SIG-M5 treated with dmso at 0.1 percent for 504 hours (cell line): ENCODE results near the gene PSMA1.
"Not testable (repeated sequence)": the region's sequence is repeated elsewhere in the genome, so short reads cannot be mapped to it uniquely, and the experiment has no call there.

Experiments used
- DNase-seq: peaks from one replicate; lab custom pipeline; 2025; ENCODE audit not compliant: unreplicated experiment; lab: John Stamatoyannopoulos, UW

PSMA1 gene

DNA sequence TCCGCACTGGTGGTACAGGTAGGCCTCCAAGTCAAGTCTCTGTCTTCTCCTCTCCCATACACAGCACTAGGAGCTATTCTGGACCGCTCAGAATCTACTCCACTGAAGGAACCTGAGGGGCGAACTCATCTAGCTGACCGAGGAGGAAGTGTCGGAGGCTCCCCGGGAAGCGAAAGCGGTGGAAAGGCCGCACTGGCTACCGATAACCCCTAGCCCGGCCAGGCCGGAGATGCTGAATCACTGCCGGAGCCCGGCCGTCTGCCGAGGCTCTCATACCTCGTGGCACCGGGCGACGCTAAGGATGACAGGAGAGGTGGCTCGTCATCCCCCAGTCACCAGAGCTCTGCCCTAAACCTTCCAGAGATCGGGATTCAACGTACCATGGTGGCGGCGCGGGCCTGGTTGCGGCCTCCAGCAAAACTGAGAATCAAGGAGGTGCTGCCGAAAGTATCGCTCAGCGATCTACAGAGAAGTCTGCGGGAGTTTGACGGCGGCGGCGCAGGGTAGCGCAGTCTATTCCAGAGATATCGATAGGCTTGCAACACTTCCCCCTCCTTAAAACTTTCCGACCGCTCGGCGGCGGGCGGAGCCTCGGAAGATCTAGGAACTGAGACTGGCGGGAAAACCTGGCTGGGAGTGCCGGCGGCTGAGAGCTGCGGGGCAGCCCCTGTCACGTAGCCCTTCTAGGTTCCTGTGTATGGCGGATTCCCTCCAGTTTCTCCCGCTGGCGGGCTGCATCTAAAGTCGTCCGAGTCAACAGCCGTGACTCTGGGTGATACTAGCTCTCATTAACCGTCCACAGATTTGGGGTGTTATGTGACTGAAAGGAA is at the start of gene PSMA1:
Gene PSMA1 (minus strand): TSS at position 470 of the 830 bp plus-strand sequence. CDS start 87 bp downstream, at position 383.
- peak; percentile 98 for DNase-seq

- DNase-seq: not testable (repeated sequence)
Measured at GRCh38 chr11:14569516-14569915, 49.3 kb upstream of the PSMA1 start.

GRCh38 chr11:14567064-14567651 is 47.0 kb upstream of the PSMA1 start:
- no peak for DNase-seq

- no peak for DNase-seq
Measured at GRCh38 chr11:14566331-14567063, 46.3 kb upstream of the PSMA1 start.

DNA sequence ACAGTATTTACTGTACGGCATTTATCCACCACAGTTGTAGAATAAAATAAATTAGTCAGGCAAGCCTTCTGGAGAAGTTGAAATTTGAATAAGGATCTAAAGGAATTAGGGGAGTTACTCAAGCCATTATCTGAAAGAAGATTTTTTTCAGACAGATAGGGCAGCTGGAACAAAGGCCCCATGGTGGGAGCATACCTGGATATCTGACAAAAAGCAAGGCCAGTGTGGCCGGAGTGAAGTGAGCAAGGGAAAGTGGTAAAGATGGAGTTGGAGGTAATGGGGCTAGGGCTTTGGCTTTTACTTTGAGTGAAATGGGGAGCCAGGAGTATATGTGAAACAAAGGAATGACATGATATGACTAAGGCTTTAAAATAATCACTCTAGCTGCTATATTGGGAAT is 45.7 kb upstream of the PSMA1 start:
- DNase-seq: no peak

GRCh38 chr11:14555818-14556217 is 35.6 kb upstream of the PSMA1 start:
- DNase-seq: no peak

- DNase-seq: peak; percentile 70
Measured at GRCh38 chr11:14554959-14555358, 34.8 kb upstream of the PSMA1 start.

GRCh38 chr11:14552089-14552488 is 31.9 kb upstream of the PSMA1 start:
- DNase-seq: no peak

GRCh38 chr11:14551380-14551779 is 31.2 kb upstream of the PSMA1 start:
- DNase-seq: no peak

DNA sequence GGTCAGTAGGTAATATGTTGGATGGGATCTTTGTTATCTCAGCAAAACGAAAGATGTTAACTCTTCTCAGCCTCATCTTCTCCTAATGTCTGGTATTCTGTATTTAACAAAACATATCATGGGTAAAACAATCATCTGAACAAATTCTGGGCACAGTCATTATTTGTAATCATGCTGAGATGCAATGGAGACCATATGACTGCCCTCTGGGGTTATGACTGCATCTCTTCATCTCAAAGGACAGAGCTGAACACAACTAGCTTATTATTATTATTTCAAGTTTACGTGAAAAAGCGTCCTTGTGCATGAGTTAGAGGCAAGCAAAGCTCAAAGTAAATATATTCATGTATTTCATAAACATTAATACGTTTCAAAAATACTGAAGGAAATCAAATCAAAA is 29.7 kb upstream of the PSMA1 start:
- no peak for DNase-seq

DNA sequence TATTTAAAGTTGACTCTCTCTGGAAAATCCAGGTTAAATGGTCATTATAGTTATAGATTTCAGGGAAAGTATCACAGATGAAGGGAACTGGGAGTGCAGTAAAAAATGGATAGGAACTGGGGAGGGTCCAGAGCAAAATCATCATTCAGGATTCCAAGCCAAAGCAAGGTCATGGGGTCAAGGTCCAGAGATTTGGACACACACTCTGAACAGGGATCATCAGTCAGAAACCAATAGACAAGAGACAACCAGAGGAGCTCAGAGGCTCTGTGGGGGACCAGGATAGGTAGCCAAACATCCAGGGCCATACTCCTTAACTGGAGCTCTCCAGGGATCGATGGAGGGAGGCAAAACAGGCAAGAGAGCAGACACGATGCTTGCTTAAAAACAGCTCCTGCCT is 27.3 kb upstream of the PSMA1 start:
- no peak for DNase-seq

GRCh38 chr11:14546672-14547071 is 26.5 kb upstream of the PSMA1 start:
- DNase-seq: no peak

GRCh38 chr11:14544611-14545010 is 24.4 kb upstream of the PSMA1 start:
- DNase-seq: peak; percentile 94

GRCh38 chr11:14543260-14543659 is 23.1 kb upstream of the PSMA1 start:
- DNase-seq: peak; percentile 3

GRCh38 chr11:14542324-14542723 is 22.1 kb upstream of the PSMA1 start:
- peak; percentile 58 for DNase-seq

DNA sequence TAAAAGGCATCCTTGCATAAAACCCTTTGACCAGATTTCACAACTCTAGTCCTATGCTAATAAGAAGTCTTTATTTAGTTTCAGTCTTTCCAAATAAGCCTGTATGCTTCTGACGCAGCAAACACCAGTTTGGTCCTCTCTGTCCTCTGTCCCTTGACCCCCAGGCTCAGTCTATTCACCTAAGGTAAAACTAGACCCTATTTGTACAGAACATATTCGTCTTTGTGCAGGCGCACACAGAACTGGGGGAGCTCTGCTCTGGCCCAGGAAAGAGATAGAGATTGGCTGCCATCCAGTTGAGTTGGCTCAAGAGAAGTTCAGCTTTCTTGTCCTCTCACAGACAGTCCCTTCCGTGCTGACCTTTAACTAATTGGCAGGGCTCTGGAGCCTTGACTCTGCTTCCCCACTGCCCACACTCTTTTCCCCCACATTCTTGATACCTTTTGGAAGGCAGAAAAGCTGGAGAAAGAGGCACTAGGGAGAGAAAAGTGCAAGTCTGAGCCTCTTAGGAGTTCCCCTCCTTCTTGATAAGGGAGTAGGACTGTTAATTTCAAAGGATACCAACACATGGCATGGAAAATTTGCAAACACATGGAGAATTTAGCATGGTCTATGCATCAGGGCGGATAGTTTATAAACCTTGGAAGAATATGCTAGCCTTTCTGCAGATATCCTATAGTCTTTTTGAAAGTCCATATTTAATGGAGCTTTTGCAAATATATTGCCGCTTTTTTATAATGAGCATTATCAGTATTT is 21.2 kb upstream of the PSMA1 start:
- peak; percentile 69 for DNase-seq

DNA sequence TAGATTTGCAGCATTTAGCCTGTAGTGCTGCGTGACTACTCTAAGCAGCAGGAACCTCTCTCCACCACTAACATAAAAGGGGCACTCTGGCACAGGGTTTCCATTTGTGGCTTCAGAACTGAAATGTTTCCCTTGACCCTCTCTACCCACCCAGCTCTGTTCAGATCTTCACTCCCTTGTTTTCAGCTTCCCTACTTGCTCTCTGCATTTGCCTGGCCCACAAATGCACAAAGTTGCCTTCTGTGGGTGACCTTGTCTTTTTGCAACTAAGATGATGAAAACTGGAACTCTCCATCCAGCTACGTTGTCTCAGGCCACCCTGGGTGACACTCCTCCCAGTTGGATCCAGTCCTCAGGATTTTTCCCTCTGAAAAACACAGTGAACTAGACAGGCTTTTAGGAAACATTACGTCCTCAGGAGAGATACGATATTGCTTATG is 19.8 kb upstream of the PSMA1 start:
- DNase-seq: peak; percentile 55

DNA sequence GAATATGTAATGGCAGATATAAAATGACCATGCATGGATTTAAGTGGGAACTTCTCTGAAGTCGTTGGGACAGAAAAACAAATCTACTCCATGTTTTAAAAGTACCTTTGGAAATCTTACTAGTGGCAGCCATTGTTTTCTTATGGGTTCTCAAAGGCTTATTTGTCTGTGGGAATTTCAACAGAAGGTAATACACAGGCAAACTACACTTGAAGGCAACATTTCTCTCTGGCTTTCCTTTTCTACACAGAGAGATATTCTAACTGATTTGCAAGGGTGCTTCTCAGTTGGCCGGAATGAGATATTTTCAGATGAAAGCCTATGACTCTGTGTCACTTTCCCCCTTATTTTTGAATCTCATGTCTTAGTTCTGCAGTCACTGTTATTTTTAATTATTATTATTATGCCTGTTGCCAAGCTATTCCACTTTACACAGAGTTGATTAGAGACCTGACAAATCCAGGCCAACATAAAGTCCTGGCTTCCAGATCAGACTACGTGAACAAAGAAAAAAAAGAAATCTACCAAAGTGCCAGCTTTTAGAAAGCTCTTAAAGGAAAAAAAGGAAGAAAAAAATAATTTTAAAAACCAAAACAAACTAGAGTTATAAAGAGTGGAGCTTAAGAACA is 18.9 kb upstream of the PSMA1 start:
- no peak for DNase-seq

- no peak for DNase-seq
Measured at GRCh38 chr11:14538271-14538925, 18.2 kb upstream of the PSMA1 start.

DNA sequence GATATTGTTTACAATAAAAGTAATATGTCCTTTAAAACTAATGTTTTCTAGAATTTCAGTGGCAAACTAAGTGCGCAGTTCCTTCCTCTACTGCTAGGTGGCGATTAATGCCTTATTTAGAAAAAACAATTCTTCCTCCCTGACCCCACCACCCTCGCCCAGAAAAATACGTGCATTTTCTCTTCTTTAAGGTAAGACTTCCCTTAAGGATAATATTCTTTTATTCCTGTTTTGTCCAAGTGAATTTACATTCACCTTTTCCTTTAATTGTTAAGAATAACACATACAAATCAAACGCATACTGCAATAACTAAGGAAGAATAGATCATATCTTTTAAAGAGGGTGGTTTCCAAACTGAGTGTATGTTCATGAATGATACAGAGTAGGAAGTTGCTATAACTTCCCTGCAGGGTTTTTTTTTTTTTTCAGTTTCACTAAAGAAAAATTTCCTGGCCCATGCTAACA is 17.0 kb upstream of the PSMA1 start:
- DNase-seq: peak; percentile 70
